Brain pericyte (primary cell): ENCODE data around the gene IL17D.
"Not testable (repeated sequence)": the region's sequence is repeated elsewhere in the genome, so short reads cannot be mapped to it uniquely, and the experiment has no call there.

Experiments used
- DNase-seq: peaks from one replicate; pipeline ENCODE4 v3.0.0-alpha.2; 2012; ENCODE audit warnings: low read depth, low spot score

Gene IL17D

DNA sequence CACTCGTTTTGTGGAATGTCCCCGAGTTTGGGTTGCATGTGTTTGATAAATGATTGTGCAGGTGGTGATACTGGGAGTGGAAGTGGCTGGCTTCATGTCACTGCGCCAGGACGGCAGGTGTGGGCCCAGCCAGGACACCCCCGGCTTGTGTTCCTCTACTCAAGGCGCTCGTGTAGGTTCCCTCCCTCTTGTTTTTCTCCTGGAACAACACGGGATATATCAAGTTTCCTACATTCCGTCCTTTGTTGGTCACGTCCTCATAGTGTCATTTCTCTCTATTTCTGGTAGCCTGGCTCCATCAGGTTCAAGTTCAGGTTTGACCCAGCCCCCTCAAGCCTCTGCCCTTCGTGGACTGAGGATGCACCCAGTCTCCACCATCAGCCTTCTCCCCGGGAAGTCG is 16.3 kb downstream of the IL17D start:
- DNase-seq: no peak

DNA sequence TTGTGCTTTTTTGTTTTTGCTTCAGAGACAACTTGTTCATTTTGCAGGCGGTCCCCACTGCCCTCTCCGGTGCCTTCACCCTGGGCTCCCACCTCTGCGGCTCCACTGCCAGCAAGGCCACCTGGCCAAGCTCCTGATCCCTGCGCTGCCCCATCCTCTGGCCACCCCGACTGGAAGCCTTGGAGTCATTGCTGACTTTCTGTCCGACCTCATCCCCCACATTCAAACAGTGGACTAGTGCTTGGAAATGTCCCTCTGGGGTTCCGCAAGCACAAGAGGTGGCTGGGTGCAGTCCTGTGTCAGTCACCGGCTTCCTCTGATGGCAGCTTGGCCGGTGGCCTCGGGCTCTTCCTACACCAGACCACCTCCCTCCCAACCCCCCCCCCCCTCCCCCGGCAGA is 17.0 kb downstream of the IL17D start:
- DNase-seq: no peak

DNA sequence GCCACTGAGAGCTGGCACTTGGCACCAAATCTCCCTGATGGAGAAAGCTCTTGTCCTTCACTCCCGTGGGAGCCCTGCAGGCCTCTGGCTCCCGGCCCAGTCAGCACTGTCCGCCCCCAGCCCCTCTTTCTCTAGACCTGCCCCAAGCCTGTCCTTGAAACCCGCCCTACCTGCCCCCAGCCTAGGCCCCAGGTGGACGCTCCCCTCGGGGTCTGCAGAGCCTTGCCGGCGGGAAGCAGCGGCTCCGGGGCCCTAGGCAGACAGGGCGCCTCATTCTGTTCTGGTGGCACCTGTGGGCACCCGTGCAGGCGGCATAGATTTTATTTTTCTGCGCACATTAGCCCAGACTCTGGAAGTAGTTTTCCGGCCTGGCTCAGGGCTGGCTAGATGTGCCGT is 17.6 kb downstream of the IL17D start:
- DNase-seq: no peak

DNA sequence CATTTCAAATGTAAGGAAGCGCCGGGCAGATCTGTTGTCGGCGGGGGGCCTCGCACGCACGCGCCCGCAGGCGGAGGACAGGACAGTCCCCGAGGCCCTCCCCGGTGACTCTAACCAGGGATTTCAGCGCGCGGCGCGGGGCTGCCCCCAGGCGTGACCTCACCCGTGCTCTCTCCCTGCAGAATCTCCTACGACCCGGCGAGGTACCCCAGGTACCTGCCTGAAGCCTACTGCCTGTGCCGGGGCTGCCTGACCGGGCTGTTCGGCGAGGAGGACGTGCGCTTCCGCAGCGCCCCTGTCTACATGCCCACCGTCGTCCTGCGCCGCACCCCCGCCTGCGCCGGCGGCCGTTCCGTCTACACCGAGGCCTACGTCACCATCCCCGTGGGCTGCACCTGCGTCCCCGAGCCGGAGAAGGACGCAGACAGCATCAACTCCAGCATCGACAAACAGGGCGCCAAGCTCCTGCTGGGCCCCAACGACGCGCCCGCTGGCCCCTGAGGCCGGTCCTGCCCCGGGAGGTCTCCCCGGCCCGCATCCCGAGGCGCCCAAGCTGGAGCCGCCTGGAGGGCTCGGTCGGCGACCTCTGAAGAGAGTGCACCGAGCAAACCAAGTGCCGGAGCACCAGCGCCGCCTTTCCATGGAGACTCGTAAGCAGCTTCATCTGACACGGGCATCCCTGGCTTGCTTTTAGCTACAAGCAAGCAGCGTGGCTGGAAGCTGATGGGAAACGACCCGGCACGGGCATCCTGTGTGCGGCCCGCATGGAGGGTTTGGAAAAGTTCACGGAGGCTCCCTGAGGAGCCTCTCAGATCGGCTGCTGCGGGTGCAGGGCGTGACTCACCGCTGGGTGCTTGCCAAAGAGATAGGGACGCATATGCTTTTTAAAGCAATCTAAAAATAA is 18.2 kb downstream of the IL17D start:
- DNase-seq: no peak

DNA sequence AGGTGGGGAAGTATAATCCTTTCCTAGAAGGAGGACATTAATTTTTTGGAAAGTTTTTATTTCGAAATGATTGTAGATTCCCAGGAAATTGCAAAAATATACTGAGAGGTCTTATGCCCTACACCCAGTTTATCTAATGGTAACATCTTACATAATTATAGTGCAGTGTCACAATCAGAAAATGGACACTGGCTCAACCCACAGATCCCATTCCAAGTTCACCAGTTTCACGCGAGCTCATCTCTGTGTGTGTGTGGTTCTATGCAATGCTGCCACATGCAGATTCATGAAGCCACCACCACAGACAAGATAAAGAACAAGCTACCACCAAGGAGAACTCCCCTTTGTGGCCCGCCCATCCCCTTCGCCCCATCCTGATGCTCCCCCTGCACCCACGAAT is 24.4 kb downstream of the IL17D start:
- no peak for DNase-seq

DNA sequence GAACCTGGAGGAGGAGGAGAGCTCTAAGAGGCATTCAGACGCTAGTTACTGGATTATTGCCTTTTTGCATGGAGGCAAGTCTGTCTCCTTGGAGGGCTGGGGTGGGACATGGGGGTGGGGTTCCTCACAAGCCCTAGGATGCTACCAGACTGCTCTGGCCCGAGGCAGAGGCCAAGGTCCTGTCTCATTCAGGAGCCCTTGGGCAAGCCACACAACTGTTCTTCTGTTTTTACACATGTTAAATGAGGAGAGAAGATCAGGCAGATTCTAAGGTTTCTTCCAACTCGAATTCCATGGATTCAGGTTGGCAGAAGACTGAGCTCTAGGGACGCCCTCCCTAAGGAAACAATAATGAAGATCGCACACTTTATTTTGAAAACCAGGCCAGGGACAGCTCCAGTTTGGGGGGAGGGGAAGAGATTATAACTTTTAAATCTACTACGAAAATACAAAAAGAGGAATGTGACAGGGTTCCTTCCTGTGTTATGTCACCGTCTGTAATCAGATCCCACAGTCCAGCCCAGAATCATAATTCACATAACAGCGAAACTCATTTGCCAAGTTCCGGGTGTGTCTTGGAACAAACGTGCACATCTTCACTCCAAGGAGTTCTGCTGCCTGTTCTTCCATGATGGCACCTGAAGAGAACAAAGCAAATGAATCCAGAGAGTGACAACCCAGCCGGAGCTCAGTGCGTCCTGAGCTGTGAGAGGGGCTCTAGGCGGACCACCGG is 25.2 kb downstream of the IL17D start:
- no peak for DNase-seq

DNA sequence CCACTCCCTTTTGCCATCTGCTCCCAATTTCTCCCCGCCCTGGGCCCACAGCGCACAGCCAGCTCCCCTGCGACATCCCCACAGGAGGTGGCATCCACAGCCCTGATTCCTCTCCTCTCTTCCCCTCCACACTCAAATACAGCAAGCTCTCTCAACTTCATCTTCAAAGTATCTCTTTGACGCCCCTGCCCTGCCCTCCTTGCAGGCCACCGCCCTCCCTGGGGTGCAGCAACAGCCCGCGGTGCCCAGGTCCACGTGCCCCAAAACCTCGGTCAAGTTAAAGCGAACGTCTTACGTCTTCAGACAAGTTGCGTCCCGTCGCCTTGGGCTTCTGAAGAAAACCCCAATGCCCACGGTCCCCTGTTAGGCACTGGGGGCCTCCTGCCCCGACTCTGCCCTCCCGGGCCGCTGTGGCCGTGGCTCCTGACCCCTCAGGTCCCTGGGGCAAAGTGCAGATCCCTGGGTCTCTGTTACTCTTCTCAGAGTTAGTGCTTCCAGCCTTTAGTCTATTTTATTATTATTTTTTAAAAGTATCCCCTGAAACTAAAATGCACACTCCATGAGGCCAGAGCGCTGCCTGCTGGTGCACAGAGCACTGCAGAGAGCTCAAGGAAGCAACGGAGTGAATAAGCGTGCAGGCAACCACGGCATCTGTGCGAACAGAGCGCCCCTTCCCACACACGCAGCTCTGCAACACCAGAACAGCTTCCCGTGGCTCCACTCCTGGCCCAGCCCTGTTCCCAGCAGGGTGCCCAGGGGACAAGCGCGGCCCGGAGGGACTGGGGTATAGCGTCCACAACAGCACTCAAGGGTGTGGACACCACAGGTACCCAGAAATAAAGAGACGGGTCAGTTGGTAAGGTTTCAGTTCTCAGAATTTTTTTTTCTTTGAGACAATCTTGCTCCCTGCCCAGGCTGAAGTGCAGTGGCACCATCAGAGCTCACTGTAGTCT is 26.4 kb downstream of the IL17D start:
- no peak for DNase-seq

DNA sequence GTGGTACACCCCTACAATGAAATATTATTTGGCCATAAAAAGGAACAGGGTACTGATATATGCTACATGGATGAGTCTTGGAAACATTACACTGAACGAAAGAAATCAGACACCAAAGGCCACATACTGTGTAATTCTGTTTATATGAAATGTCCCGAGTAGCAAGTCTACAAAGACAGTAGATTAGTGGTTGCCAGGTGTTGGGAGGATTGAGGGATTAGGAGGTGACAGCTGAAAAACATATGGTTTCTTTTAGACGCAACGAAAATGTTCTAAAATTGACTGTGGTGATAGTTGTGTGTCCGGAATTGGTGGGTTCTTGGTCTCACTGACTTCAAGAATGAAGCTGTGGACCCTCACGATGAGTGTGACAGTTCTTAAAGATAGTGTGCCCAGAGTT is 35.1 kb downstream of the IL17D start:
- DNase-seq: no peak

DNA sequence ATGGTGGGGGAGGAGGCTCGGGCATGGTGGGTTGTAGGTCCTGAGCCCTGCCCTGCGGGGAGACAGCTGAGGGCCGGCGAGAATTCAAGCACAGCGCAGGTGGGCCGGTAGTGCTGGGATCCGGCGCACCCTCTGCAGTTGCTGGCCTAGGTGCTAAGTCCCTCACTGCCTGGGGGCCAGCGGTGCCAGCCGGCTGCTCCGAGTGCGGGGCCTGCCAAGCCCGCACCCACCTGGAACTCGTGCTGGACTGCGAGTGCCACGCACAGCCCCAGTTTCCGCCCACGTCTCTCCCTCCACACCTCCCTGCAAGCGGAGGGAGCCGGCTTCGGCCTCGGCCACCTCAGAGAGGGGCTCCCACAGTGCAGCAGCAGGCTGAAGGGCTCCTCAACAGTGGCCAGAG is 36.5 kb downstream of the IL17D start:
- no peak for DNase-seq

DNA sequence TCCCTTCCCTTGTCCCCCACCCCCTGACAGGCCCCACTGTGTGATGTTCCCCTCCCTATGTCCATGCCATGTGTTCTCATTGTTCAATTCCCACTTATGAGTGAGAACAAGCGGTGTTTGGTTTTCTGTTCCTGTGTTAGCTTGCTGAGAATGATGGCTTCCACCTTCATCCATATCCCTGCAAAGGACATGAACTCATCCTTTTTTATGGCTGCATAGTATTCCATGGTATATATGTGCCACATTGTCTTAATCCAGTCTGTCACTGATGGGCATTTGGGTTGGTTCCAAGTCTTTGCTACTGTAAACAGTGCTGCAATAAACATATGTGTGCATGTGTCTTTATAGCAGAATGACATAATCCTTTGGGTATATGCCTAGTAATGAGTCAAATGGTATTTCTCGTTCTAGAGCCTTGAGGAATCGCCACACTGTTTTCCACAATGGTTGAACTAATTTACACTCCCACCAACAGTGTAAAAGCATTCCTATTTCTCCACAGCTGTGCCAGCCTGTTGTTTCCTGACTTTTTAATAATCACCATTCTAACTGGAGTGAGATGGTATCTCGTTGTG is 40.4 kb downstream of the IL17D start:
- not testable (repeated sequence) for DNase-seq

DNA sequence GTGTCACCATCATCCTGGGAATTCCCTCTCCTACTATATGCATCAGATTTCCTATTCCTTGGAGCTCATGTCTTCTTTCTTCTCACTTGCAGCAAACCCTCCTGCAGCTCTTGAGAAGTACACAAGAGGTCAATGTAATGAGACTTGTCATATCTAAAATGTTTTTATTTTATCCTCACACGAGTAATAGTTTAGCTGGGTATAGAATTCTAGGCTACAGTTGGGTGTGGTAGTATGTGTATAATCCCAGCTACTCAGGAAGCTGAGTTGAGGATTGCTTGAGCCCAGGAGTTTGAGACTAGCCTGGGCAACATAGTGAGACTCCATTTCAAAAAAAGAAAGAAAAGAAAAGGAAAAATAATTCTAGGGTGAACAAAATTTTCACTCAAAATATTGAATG is 45.9 kb downstream of the IL17D start:
- DNase-seq: no peak

DNA sequence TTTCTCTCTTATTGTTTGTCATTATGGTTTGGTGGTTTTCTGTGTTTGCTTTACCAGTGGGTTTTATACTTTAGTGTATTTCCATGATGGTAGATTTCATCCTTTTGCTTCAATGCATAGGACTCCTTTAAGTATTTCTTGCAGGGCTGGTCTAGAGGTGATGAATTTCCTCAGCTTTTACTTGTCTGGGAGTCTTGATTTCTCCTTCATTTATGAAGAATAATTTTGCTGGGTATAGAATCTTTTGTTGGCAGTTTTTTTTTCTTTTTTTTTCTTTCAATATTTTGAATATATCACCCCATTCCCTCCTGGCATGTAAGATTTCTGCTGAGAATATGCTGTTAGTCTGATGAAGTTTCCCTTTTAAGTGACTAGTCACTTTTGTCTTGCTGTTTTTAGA is 50.5 kb downstream of the IL17D start:
- no peak for DNase-seq

DNA sequence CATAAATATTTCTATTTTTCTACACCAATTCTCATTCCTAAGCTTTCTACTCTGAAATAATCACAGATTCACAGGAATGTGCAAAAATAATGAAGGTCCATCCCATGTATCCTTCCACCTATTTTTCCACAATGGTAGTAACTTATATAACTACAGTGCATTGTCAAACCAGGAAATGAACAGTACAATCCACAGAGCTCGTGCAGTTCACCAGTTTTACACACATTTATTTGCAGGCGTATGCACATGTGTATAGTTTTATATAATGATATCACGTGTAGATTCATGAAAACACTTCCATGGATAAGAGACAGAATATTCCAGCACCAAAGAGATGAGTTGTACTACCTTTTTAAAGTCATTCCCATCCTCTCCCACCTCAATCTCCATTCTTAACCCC is 57.4 kb downstream of the IL17D start:
- DNase-seq: no peak

DNA sequence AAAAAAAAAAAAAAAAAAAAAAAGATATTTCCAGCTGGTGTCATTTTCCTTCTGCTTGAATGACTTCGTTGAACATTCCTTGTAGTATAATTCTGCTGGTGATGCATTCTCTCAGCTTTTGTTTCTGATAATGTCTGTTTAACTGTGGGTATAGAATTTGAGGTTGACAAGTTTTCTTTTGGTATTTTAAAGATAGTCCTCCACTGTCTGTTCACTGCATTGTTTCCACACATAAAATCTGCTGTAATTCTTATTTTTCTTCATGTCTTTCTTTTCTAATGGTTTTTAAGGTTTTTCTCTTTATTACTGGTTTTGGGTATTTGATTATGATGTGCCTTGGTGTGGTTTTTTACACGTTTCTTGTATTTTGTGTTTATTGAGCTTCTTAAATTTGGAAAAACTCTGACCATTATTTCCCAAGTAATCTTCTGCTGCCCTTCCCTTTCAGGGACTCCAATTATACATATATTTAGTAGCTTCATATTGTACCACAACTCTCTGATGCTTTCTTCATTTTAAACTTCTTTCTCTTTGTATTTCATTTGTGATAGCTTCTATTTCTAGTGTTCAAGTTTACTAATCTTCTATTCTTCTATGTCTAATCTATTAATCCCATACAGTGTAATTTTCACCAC is 63.9 kb downstream of the IL17D start:
- no peak for DNase-seq

DNA sequence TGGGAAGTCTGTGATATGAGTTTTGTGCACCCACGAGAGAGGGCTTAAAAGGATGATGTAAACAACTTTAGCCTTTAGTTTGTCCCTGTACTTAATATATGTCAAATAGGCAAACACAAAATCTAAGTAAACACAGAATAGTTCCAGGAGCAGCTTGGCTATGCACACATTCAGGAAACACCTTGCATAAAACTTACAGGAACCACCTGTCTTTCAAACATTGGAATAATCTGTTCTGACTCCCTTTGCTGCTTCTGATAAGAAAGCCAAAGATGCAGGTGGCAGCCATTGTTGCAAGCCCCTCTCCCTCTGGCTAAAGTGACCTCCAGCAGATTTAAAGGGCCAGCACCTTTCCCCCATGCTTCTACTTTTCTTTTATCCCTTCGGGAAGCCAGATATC is 65.6 kb downstream of the IL17D start:
- DNase-seq: no peak

DNA sequence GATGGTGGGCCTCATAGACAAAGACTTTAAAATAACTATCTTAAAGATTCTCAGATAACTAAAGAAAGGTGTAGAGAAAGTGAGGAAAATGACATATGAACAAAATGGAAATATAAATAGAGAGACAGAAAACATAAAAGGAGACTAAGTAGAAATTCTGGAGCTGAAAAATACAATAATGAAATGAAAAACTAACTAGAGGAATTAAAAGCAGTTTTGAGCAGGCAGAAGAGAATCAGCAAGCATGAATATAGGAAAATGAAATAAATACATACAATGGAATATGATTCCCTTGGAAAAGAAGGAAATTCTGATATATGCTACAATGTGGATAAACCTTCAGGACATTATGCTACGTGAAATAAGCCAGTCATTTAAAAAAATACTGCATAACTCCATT is 66.3 kb downstream of the IL17D start:
- DNase-seq: no peak
